HG02571 (cell line): ENCODE results near the gene WDSUB1.

Experiments
- ATAC-seq: cut with Tn5 transposase; IDR thresholded peaks from one replicate; pipeline ENCODE4 v1.9.1; 2021; ENCODE audit warnings: mild to moderate bottlenecking, moderate library complexity; ENCODE audit not compliant: unreplicated experiment

Gene WDSUB1

GRCh38 chr2:159225025-159226016 lies 61.2 kb downstream of the WDSUB1 start:
- no peak for ATAC-seq

- ATAC-seq = no peak
Observed at GRCh38 chr2:159224061-159224813, 62.3 kb downstream of the WDSUB1 start.

- no peak for ATAC-seq
Observed at GRCh38 chr2:159219394-159219998, 67.0 kb downstream of the WDSUB1 start.

DNA sequence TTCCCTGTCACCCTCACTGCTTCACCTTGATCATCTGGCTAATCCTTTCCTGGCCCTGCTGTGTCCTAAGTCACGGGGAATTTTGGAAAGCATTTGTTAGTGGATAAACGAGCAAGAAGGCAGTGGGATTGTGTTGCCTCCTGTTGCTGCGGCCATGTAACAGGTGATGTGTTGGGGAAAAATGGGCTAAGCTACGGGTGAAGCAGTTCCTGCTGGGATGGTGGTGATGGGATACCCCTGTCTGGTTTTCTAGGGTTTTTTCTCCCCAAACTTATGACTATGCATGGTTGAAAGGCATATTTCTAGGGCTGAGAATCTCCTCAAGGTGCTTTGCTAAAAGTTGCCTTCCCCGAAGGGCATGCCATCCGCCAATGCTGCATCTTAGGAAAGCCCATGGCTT lies 68.1 kb downstream of the WDSUB1 start:
- no peak for ATAC-seq

GRCh38 chr2:159217676-159218075 lies 68.8 kb downstream of the WDSUB1 start:
- no peak for ATAC-seq

- ATAC-seq = no peak
Observed at GRCh38 chr2:159215116-159215515, 71.4 kb downstream of the WDSUB1 start.

DNA sequence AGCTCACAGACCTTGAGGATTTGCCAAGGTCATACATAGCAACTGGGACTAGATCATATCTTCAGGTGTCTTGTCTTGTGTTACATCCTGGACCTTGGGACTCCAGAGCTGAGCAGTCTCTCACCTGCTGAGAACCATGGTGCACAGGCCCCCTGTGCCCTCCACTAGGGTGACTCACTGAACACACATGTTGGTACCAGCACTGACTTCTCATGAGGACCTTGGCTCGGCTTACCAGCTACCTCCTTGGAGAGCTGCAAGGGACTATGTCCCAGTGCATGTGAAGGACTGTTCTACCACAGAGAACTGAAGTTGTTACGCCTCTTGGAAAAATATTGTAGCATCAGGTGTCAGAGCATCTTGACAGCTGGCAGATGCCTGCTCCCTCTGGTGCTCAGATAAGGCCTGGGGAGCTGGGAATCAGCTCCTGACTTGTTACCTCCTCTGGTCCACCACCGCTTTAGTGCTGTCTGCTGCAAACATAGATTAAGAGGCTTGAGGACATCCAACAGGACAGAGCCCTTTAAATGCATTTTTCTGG lies 72.1 kb downstream of the WDSUB1 start:
- no peak for ATAC-seq

GRCh38 chr2:159213296-159213695 lies 73.2 kb downstream of the WDSUB1 start:
- no peak for ATAC-seq

- ATAC-seq = no peak
Observed at GRCh38 chr2:159211447-159212396, 74.8 kb downstream of the WDSUB1 start.

- ATAC-seq = no peak
Observed at GRCh38 chr2:159209341-159210306, 76.9 kb downstream of the WDSUB1 start.

- ATAC-seq = no peak
Observed at GRCh38 chr2:159208438-159208837, 78.1 kb downstream of the WDSUB1 start.

- no peak for ATAC-seq
Observed at GRCh38 chr2:159206736-159207380, 79.6 kb downstream of the WDSUB1 start.

GRCh38 chr2:159204381-159205144 lies 81.9 kb downstream of the WDSUB1 start:
- no peak for ATAC-seq

GRCh38 chr2:159202568-159203071 lies 83.9 kb downstream of the WDSUB1 start:
- no peak for ATAC-seq

GRCh38 chr2:159201360-159202063 lies 85.0 kb downstream of the WDSUB1 start:
- ATAC-seq = peak; percentile 98

GRCh38 chr2:159200498-159200897 lies 86.0 kb downstream of the WDSUB1 start:
- ATAC-seq = no peak
